H1 (cell line): ENCODE data around the gene FGL2. TPM values are rescaled to one million over a fixed set of nuclear protein-coding genes. Genes with fewer than 3 reads are reported as not detected.
A peak's percentile ranks its signal among the peaks of the same experiment; 100 is the strongest.

ENCODE experiments used
- CTCF ChIA-PET: fragments of 300-600 bp; sonication (Branson Sonifier 250); formaldehyde crosslinking; loops from one replicate; lab custom pipeline; 2021; ENCODE audit not compliant: partially characterized antibody; lab: Charles Lee
- POLR2A ChIA-PET: fragments of 300-600 bp; sonication (Branson Sonifier 250); formaldehyde crosslinking; loops from one replicate; lab custom pipeline; 2021; ENCODE audit warnings: inconsistent platforms; ENCODE audit not compliant: partially characterized antibody; lab: Charles Lee
- DNase-seq, 2 experiments: peaks; one replicate each; pipeline versions ENCODE4 v3.0.0 to v3.0.0-alpha.2; 2010 to 2022; ENCODE audit warnings: low spot score in 2 of 2, low read depth in 1 of 2, mixed read lengths in 1 of 2
- FAIRE-seq: peaks from 2 replicates; lab custom pipeline; 2011; peaks lifted over from hg19 to GRCh38; lab: Jason Lieb, UNC
- H2AFZ ChIP-seq: 2 replicates; pipeline ENCODE4 v1.8.1; 2012; ENCODE audit warnings: low read length, inconsistent platforms
- H2AK5ac ChIP-seq: 2 replicates; pipeline ENCODE4 v1.6.1; 2013; ENCODE audit warnings: low read depth, low read length
- H2BK120ac ChIP-seq: replicated peaks from 2 replicates; pipeline ENCODE3; 2013; ENCODE audit warnings: low read depth, low read length, inconsistent platforms
- H2BK12ac ChIP-seq: 2 replicates; pipeline ENCODE4 v1.6.1; 2013; ENCODE audit warnings: low read depth, low read length
- H2BK15ac ChIP-seq: 2 replicates; pipeline ENCODE4 v1.6.1; 2013; ENCODE audit warnings: low read length
- H2BK20ac ChIP-seq: 2 replicates; pipeline ENCODE4 v1.6.1; 2013; ENCODE audit warnings: low read length
- H2BK5ac ChIP-seq: 2 replicates; pipeline ENCODE4 v1.6.1; 2013; ENCODE audit warnings: low read depth, low read length
- H3K14ac ChIP-seq: 2 replicates; pipeline ENCODE4 v1.6.1; 2013; ENCODE audit warnings: inconsistent platforms; ENCODE audit not compliant: insufficient read length
- H3K18ac ChIP-seq: 2 replicates; pipeline ENCODE4 v1.6.1; 2013; ENCODE audit warnings: low read length; ENCODE audit errors: extremely low read depth
- H3K23ac ChIP-seq: 2 replicates; pipeline ENCODE4 v1.6.1; 2013; ENCODE audit warnings: inconsistent platforms; ENCODE audit not compliant: insufficient read length
- H3K23me2 ChIP-seq: 2 replicates; pipeline ENCODE4 v1.6.1; 2013; ENCODE audit warnings: low read depth, low read length
- H3K27ac ChIP-seq: 2 replicates; pipeline ENCODE4 v1.6.1; 2011; ENCODE audit warnings: low read depth, low read length, inconsistent platforms
- H3K27me3 ChIP-seq, 4 experiments: replicated peaks in 1 of 4; 1 replicate in 1 of 4; 2 replicates in 3 of 4; pipeline versions ENCODE4 v1.6.1 to v1.8.1; 2011 to 2013; ENCODE audit warnings: low read length in 3 of 4, mild to moderate bottlenecking in 3 of 4, inconsistent platforms in 2 of 4, mixed read lengths in 2 of 4, moderate library complexity in 1 of 4; ENCODE audit not compliant: control insufficient read depth in 3 of 4, insufficient read depth in 3 of 4; ENCODE audit errors: extremely low read depth in 1 of 4
- H3K36me3 ChIP-seq, 4 experiments: 2 replicates each; pipeline versions ENCODE4 v1.6.1 to v1.8.1; 2011 to 2013; ENCODE audit warnings: mild to moderate bottlenecking in 4 of 4, low read length in 3 of 4, moderate library complexity in 2 of 4, control low read depth in 1 of 4, inconsistent platforms in 1 of 4; ENCODE audit not compliant: insufficient read depth in 4 of 4, control insufficient read depth in 2 of 4
- H3K4ac ChIP-seq: replicated peaks from 2 replicates; pipeline ENCODE3; 2013; ENCODE audit warnings: low read length, low read depth, mixed read lengths, inconsistent platforms; ENCODE audit not compliant: insufficient read length
- H3K4me1 ChIP-seq, 4 experiments: replicated peaks in 1 of 4; 1 replicate in 1 of 4; 2 replicates in 3 of 4; pipeline versions ENCODE4 v1.6.1 to v1.8.1; 2011 to 2013; ENCODE audit warnings: low read length in 3 of 4, inconsistent platforms in 2 of 4, mixed read lengths in 1 of 4; ENCODE audit not compliant: insufficient read depth in 4 of 4, control insufficient read depth in 3 of 4
- H3K4me2 ChIP-seq, 2 experiments: 2 replicates each; pipeline versions ENCODE4 v1.6.1 to v1.8.1; 2011 to 2013; ENCODE audit warnings: low read depth in 2 of 2, low read length in 2 of 2, control low read depth in 1 of 2, inconsistent platforms in 1 of 2, mild to moderate bottlenecking in 1 of 2; ENCODE audit not compliant: insufficient read depth in 1 of 2
- H3K4me3 ChIP-seq, 4 experiments: fragments of 200-600, 300-600 bp in 1 of 4; sonication (generic), shearing (Covaris generic), sonication (Bioruptor Twin) in 1 of 4; 2 replicates each; pipeline versions ENCODE4 v1.5.1 to v1.8.1; 2011 to 2016; ENCODE audit warnings: low read length in 4 of 4, low read depth in 3 of 4, control low read depth in 2 of 4, inconsistent platforms in 2 of 4, mild to moderate bottlenecking in 2 of 4, mixed read lengths in 1 of 4, moderate library complexity in 1 of 4; ENCODE audit not compliant: insufficient read depth in 2 of 4; ENCODE audit errors: extremely low read depth in 1 of 4
- H3K56ac ChIP-seq: replicated peaks from 2 replicates; pipeline ENCODE3; 2013; ENCODE audit warnings: low read depth, mild to moderate bottlenecking, mixed read lengths, low read length, inconsistent platforms; ENCODE audit not compliant: insufficient read length
- H3K79me1 ChIP-seq: 2 replicates; pipeline ENCODE4 v1.6.1; 2013; ENCODE audit warnings: low read depth, low read length, control low read depth
- H3K79me2 ChIP-seq, 2 experiments: 2 replicates each; pipeline versions ENCODE4 v1.6.1 to v1.8.1; 2012 to 2013; ENCODE audit warnings: low read length in 2 of 2, mild to moderate bottlenecking in 2 of 2, inconsistent platforms in 1 of 2; ENCODE audit not compliant: insufficient read depth in 2 of 2, control insufficient read depth in 1 of 2
- H3K9ac ChIP-seq, 4 experiments: replicated peaks in 1 of 4; 1 replicate in 1 of 4; 2 replicates in 3 of 4; pipeline versions ENCODE4 v1.6.1 to v1.8.1; 2011 to 2013; ENCODE audit warnings: low read depth in 3 of 4, low read length in 3 of 4, control low read depth in 2 of 4, mild to moderate bottlenecking in 2 of 4, moderate library complexity in 2 of 4, inconsistent platforms in 1 of 4; ENCODE audit errors: extremely low read depth in 1 of 4
- H3K9me3 ChIP-seq, 2 experiments: 2 replicates each; pipeline versions ENCODE4 v1.6.1 to v1.8.1; 2012 to 2013; ENCODE audit warnings: mild to moderate bottlenecking in 2 of 2, moderate library complexity in 2 of 2, control low read depth in 1 of 2, inconsistent platforms in 1 of 2, low read depth in 1 of 2, low read length in 1 of 2, mixed read lengths in 1 of 2; ENCODE audit not compliant: insufficient read depth in 2 of 2
- H4K20me1 ChIP-seq, 2 experiments: replicated peaks in 1 of 2; 2 replicates each; pipeline versions ENCODE3 to v1.8.1; 2011 to 2013; ENCODE audit warnings: inconsistent platforms in 2 of 2, low read length in 2 of 2, mild to moderate bottlenecking in 1 of 2; ENCODE audit not compliant: insufficient read depth in 2 of 2, control insufficient read depth in 1 of 2
- H4K5ac ChIP-seq: 2 replicates; pipeline ENCODE4 v1.6.1; 2013; ENCODE audit warnings: low read length, low read depth, mixed read lengths, inconsistent platforms; ENCODE audit not compliant: insufficient read length
- H4K8ac ChIP-seq: 2 replicates; pipeline ENCODE4 v1.8.0; 2013; ENCODE audit warnings: mild to moderate bottlenecking, moderate library complexity, low read length, inconsistent platforms; ENCODE audit not compliant: insufficient read depth; ENCODE audit errors: extremely low read depth
- H4K91ac ChIP-seq: replicated peaks from 2 replicates; pipeline ENCODE3; 2013; ENCODE audit warnings: low read length, mixed read lengths, inconsistent platforms; ENCODE audit not compliant: insufficient read length
- BACH1 ChIP-seq: IDR thresholded peaks from 2 replicates; pipeline ENCODE4 v1.6.1; 2012; ENCODE audit warnings: low read length, improper control_type of control experiment
- CHD2 ChIP-seq: IDR thresholded peaks from 2 replicates; pipeline ENCODE4 v1.6.1; 2012; ENCODE audit warnings: low read length, improper control_type of control experiment
- CREB1 ChIP-seq: IDR thresholded peaks from 2 replicates; pipeline ENCODE4 v1.6.1; 2012; ENCODE audit warnings: inconsistent platforms
- CTBP2 ChIP-seq: IDR thresholded peaks from 2 replicates; pipeline ENCODE4 v1.7.0; 2011; ENCODE audit warnings: borderline replicate concordance, mild to moderate bottlenecking, moderate library complexity, mixed read lengths, low read length; ENCODE audit not compliant: insufficient read depth, insufficient read length
- E2F6 ChIP-seq: IDR thresholded peaks from 2 replicates; pipeline ENCODE4 v1.6.1; 2012; ENCODE audit warnings: inconsistent platforms
- KDM4A ChIP-seq: IDR thresholded peaks from one replicate; pipeline ENCODE4 v1.7.1; 2012; ENCODE audit warnings: low read depth, mild to moderate bottlenecking, moderate library complexity, low read length, inconsistent platforms; ENCODE audit not compliant: severe bottlenecking
- KDM5A ChIP-seq: fragments of 200-600 bp; IDR thresholded peaks from 2 replicates; pipeline ENCODE4 v1.7.1; 2012; ENCODE audit warnings: mild to moderate bottlenecking, low read length, inconsistent platforms, mixed read lengths
- RAD21 ChIP-seq, 2 experiments: IDR thresholded peaks in 1 of 2; conservative IDR thresholded peaks in 1 of 2; 2 replicates each; pipeline ENCODE4 v1.6.1; 2011; ENCODE audit warnings: low read depth in 2 of 2, low read length in 2 of 2, improper control_type of control experiment in 1 of 2, inconsistent platforms in 1 of 2, mild to moderate bottlenecking in 1 of 2, moderate library complexity in 1 of 2
- RBBP5 ChIP-seq: IDR thresholded peaks from 2 replicates; pipeline ENCODE4 v1.7.1; 2012; ENCODE audit warnings: low read depth, mild to moderate bottlenecking, inconsistent platforms, low read length, moderate library complexity, borderline replicate concordance
- RXRA ChIP-seq: IDR thresholded peaks from 2 replicates; pipeline ENCODE4 v1.6.1; 2011; ENCODE audit warnings: low read depth, mild to moderate bottlenecking, low read length, moderate library complexity; ENCODE audit not compliant: insufficient read depth
- SAP30 ChIP-seq: fragments of 300-600 bp; sonication (generic); IDR thresholded peaks from 2 replicates; pipeline ENCODE4 v1.7.1; 2012; ENCODE audit warnings: low read length, moderate library complexity, mild to moderate bottlenecking, inconsistent platforms; ENCODE audit not compliant: insufficient read depth, insufficient replicate concordance
- SP4 ChIP-seq: IDR thresholded peaks from 2 replicates; pipeline ENCODE4 v1.6.1; 2012; ENCODE audit warnings: low read length, inconsistent platforms
- WGBS, 2 experiments: shearing (Covaris generic) in 1 of 2; methylation state at CpG; one replicate each; pipeline versions ENCODE4 v1.1.6 to v1.1.7; 2013 to 2015; ENCODE audit warnings: low lambda C conversion rate in 2 of 2, mixed read lengths in 2 of 2, inconsistent platforms in 1 of 2, low coverage in 1 of 2, missing lambda C conversion rate in 1 of 2; ENCODE audit not compliant: insufficient replicate concordance in 2 of 2, insufficient coverage in 1 of 2, insufficient read length in 1 of 2; ENCODE audit errors: extremely low coverage in 1 of 2, missing lambda C conversion rate in 1 of 2; 5-methylcytosine and 5-hydroxymethylcytosine counted together
- polyA plus RNA-seq, 7 experiments: library from polyadenylated mRNA; depleted of rRNA in 3 of 7; stranded (reverse) in 5 of 7; unstranded in 2 of 7; fragments of >200 nt in 5 of 7; fragments of 200-250 nt in 2 of 7; gene quantifications; 1 replicate in 5 of 7; 2 replicates in 1 of 7; 4 replicates in 1 of 7; pipeline versions ENCODE4 v1.2.1 to v1.2.3, GENCODE V29; 2011 to 2013; ENCODE audit warnings: missing spikeins in 2 of 7, mixed read lengths in 2 of 7
- total RNA-seq: library from RNA; stranded (reverse); fragmentation: NEBNext Ultra II Directional; extraction: Animal tissue kit (Norgen Biotek cat#: 25700); gene quantifications from 2 replicates; pipeline ENCODE4 v1.2.1, GENCODE V29; 2021

The FGL2 gene
- total and polyA plus RNA-seq, 2 of the 8 experiments (the other 6 are each of a cell fraction or from before 2014, with no cell fraction given), result not detected

GRCh38 chr7:77245015-77245755 lies 45.6 kb upstream of the FGL2 start:
- Histone ChIP-seq H3K23me2 (no peaks in the 10 kb centered on the region), H3K79me2 (no peaks in the 10 kb centered on the region), H3K4me2 (no peak overlapping the region), H4K91ac (no peak overlapping the region), H2AK5ac (no peak overlapping the region), H2AFZ (0 out of 2 replicates have a peak overlapping the region, but pooled peaks have one; percentile 22), H3K18ac (no peak overlapping the region), H3K27ac (no peak overlapping the region), H2BK15ac (no peak overlapping the region), H3K27me3 (no peaks in the 10 kb centered on the region), H3K79me1 (no peaks in the 10 kb centered on the region), H3K23ac (no peak overlapping the region), H3K4ac (no peak overlapping the region), H3K9me3 (no peaks in the 10 kb centered on the region), H4K8ac (no peak overlapping the region), H3K36me3 (no peaks in the 10 kb centered on the region), H3K4me3 (no peak overlapping the region), H3K9ac (no peak overlapping the region), H2BK12ac (no peak overlapping the region), H2BK120ac (no peak overlapping the region), H3K4me1 (peaks cover 0 to 12% (median 3%) of the 10 kb centered on the region in 4 experiments; a peak in 4 of 7 replicates), H3K56ac (no peak overlapping the region), H4K20me1 (no peaks in the 10 kb centered on the region), H4K5ac (no peak overlapping the region), H3K14ac (no peak overlapping the region), H2BK20ac (no peak overlapping the region), H2BK5ac (no peak overlapping the region)
- WGBS, 2 experiments, result 95% methylated on average over 7 of the region's 7 CpGs; no CpG with 5 or more reads in 1 of the 2 experiments
- ChIA-PET CTCF (interaction anchor here (0.9 to 3.5 kb wide), 6 partner anchors 10 to 90 kb away, joined by 3 to 23 read pairs (median 10); no protein-coding TSS in a partner anchor), POLR2A (no interaction called here)
- DNase-seq, result no peak
- FAIRE-seq, result no peak
- TF ChIP-seq RAD21 (IDR thresholded peaks at IDR 0.05 in 1 of 2, conservative IDR thresholded peaks at IDR 0.05 in 1 of 2; ENCODE audit: low read depth in 2 of 2, low read length in 2 of 2), result no peak
- TF ChIP-seq RXRA, result no peak
- TF ChIP-seq CREB1, result no peak
- no peak for TF ChIP-seq SP4
- no peak for TF ChIP-seq CTBP2
- TF ChIP-seq RBBP5, result no peak
- TF ChIP-seq CHD2, result no peak
- no peak for TF ChIP-seq KDM4A
- TF ChIP-seq BACH1, result no peak
- no peak for TF ChIP-seq KDM5A
- no peak for TF ChIP-seq SAP30
- no peak for TF ChIP-seq E2F6
